Transverse colon (tissue), 4 donors: Measurements from ENCODE around the gene BLTP3A.

Source experiments
- EP300 ChIP-seq: sonication (generic); formaldehyde crosslinking; IDR thresholded peaks from one replicate; pipeline ENCODE4 v1.6.1; 2017; ENCODE audit warnings: antibody characterized with exemption, low read depth
- POLR2A ChIP-seq: fragments of 450-650 bp; IDR thresholded peaks from one replicate; pipeline ENCODE4 v1.6.1; 2016; ENCODE audit warnings: antibody characterized with exemption, mild to moderate bottlenecking, moderate library complexity
- POLR2AphosphoS5 ChIP-seq, 3 donors: sonication (generic); formaldehyde crosslinking; IDR thresholded peaks; one replicate each; pipeline ENCODE4 v1.6.1; 2016; ENCODE audit warnings: antibody characterized with exemption in 3 of 3
- TF ChIP-seq, protein P1 (sequence below), 5 experiments: fragments of 200-600 bp in 3 of 5; fragments of 450-650 bp in 2 of 5; sonication (generic) in 3 of 5; IDR thresholded peaks; 1 replicate in 2 of 5; 2 replicates in 3 of 5; pipeline ENCODE4 v1.5.1; 2016 to 2017; ENCODE audit warnings: antibody characterized with exemption in 5 of 5, inconsistent platforms in 3 of 5, mild to moderate bottlenecking in 2 of 5, moderate library complexity in 1 of 5

- TF ChIP-seq, protein P1, sequence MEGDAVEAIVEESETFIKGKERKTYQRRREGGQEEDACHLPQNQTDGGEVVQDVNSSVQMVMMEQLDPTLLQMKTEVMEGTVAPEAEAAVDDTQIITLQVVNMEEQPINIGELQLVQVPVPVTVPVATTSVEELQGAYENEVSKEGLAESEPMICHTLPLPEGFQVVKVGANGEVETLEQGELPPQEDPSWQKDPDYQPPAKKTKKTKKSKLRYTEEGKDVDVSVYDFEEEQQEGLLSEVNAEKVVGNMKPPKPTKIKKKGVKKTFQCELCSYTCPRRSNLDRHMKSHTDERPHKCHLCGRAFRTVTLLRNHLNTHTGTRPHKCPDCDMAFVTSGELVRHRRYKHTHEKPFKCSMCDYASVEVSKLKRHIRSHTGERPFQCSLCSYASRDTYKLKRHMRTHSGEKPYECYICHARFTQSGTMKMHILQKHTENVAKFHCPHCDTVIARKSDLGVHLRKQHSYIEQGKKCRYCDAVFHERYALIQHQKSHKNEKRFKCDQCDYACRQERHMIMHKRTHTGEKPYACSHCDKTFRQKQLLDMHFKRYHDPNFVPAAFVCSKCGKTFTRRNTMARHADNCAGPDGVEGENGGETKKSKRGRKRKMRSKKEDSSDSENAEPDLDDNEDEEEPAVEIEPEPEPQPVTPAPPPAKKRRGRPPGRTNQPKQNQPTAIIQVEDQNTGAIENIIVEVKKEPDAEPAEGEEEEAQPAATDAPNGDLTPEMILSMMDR (IDR thresholded peaks at IDR 0.05), result no peak
- TF ChIP-seq POLR2AphosphoS5 (IDR thresholded peaks at IDR 0.05) (no peak), POLR2A (no peak), EP300 (no peak)
These were observed 27.9 kb downstream of the BLTP3A start for GRCh38 chr6:34819571-34820480.
